ENCODE data around the gene LIN28B.

The LIN28B gene

GRCh38 chr6:104954190-104954797, 2.6 kb upstream of the LIN28B start:
- Histone ChIP-seq H3K36me3 (ENCODE audit: control insufficient read depth in 2 of 2, insufficient read depth in 1 of 2, low read length in 2 of 2) (no peaks in the 10 kb centered on the region), H3K4me3 (ENCODE audit: low read depth, low read length) (peak overlapping the region; percentile 39), H3K27ac (ENCODE audit: extremely low read depth, low read depth, low read length) (no peak overlapping the region), H3K9me3 (ENCODE audit: control insufficient read depth, insufficient read depth, low read depth, low read length) (no peaks in the 10 kb centered on the region), H3K4me1 (ENCODE audit: control insufficient read depth, insufficient read depth, low read length) (peaks cover 3% of the 10 kb centered on the region; the same call in 1 of the 2 replicates)
- CTCF ChIA-PET, result interaction anchor here (0.8 to 7.2 kb wide), 5 partner anchors 103 to 164 kb away, joined by 3 to 41 read pairs (median 3); no protein-coding TSS in a partner anchor
- POLR2A ChIA-PET, result interaction anchor here (0.9 kb wide), 1 partner anchor 9 kb away, joined by 3 read pairs; no protein-coding TSS in a partner anchor
- TF ChIP-seq KLF8 (tag by site-specific recombination; IDR thresholded peaks at IDR 0.05) (no peak), ZBTB7A (tag by site-specific recombination; IDR thresholded peaks at IDR 0.05; ENCODE audit: low read depth) (no peak), GLI2 (tag by site-specific recombination; IDR thresholded peaks at IDR 0.05; ENCODE audit: borderline replicate concordance, low read depth) (no peak), ZNF521 (tag by site-specific recombination; IDR thresholded peaks at IDR 0.05) (no peak), ZNF2 (tag by site-specific recombination; IDR thresholded peaks at IDR 0.05) (peak; percentile 14; the same call in 1 of the 2 replicates), ZNF701 (tag by site-specific recombination; IDR thresholded peaks at IDR 0.05) (no peak), ZEB2 (tag by site-specific recombination; IDR thresholded peaks at IDR 0.05) (peak; percentile 49; the same call in 1 of the 2 replicates), ZNF19 (tag by site-specific recombination; IDR thresholded peaks at IDR 0.05; ENCODE audit: low read depth) (no peak), PRDM10 (tag by site-specific recombination; IDR thresholded peaks at IDR 0.05) (peak; percentile 71; the same call in 1 of the 2 replicates), ZNF518A (tag by site-specific recombination; conservative IDR thresholded peaks at IDR 0.05; ENCODE audit: low read depth) (no peak), BCL11B (tag by site-specific recombination; IDR thresholded peaks at IDR 0.05; ENCODE audit: low read depth) (peak; percentile 87), ZSCAN16 (tag by site-specific recombination; IDR thresholded peaks at IDR 0.05) (no peak), ZNF639 (tag by site-specific recombination; IDR thresholded peaks at IDR 0.05) (0 out of 2 replicates have a peak, but pooled peaks have one; percentile 23), ZNF501 (tag by site-specific recombination; IDR thresholded peaks at IDR 0.05) (0 out of 2 replicates have a peak, but pooled peaks have one; percentile 20), ZNF391 (tag by site-specific recombination; IDR thresholded peaks at IDR 0.05; ENCODE audit: borderline replicate concordance, low read depth) (no peak), ZNF280C (tag by site-specific recombination; IDR thresholded peaks at IDR 0.05) (no peak), ZNF610 (tag by site-specific recombination; IDR thresholded peaks at IDR 0.05; ENCODE audit: borderline replicate concordance) (no peak), MZF1 (tag by site-specific recombination; IDR thresholded peaks at IDR 0.05; ENCODE audit: borderline replicate concordance) (no peak), ZNF280D (tag by site-specific recombination; IDR thresholded peaks at IDR 0.05) (no peak), ZNF660 (tag by site-specific recombination; IDR thresholded peaks at IDR 0.05) (no peak), ZNF274 (IDR thresholded peaks at IDR 0.05; ENCODE audit: low read length) (no peak), ZNF274 (tag by site-specific recombination; IDR thresholded peaks at IDR 0.05; ENCODE audit: borderline replicate concordance) (no peak)

All from HEK293 (cell line).